T-helper 2 cell (primary cell): ENCODE results near the gene ZP4.
"Not testable (repeated sequence)": the region's sequence is repeated elsewhere in the genome, so short reads cannot be mapped to it uniquely, and the experiment has no call there.

Source experiments
- DNase-seq, 5 experiments: peaks; one replicate each; pipeline versions ENCODE4 v3.0.0 to v3.0.0-alpha.2; 2012 to 2022

The ZP4 gene

GRCh38 chr1:237873487-237874211 is 17.1 kb downstream of the ZP4 start:
- no peak for DNase-seq

DNA sequence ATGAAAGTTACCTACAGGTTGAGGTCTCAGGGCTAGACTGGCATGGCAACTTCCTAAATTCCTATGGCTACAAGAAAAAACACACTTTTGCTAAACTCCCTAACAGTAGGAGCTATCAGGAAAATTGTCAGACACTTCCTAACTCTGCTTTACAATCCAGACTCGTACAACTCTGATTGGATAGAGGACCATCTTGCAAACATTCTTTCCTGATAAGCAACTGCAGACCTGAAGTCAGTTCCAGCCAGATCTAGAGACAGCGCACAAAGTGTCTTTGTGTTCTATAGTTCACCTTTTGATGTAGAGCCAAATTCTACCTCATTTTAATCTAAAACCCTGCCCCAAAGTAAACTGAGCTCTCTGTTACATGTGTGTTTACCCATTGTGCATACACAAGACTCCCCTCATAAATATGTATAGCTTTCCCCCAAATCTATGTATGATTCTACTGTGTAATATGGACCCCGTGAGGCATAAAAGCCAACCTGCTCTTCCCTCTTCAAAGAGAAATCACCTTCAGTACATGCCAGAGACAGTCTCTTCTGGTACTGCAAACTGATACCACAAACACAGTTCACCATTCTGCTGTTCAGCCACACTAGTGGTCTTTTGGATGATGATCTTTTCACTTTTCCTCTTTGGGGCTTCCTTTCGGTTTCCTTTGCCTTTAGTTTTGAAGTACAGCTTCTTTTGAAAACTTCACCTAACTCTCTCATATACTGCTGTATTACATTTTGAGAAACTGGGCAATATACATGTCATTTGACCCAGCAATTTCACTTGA is 21.7 kb downstream of the ZP4 start:
- no peak for DNase-seq

DNA sequence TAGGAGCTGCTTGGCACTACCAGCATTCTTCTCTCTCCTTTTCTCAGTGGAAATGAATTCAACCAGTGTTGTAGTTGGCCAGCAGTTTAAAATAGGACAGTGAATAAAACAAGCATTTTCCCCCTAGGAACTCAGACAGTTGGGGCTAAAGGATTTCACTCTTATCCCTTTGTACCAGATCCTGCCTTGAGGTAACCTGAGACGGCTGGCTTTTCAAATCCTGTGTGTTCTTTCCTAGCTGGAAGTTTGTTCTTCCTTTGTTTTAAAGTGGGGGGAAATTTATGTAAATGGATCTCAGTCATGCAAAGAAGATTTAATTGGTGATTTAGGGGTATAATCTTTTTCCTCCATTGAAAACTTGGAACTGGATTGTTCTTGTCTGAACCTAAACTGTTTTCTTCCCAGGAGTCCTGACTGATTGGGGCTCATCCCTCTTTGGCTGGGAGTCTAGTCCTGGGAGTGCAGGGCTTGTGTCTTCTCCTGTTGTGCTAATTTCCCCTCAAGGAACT is 23.3 kb downstream of the ZP4 start:
- DNase-seq: no peak

DNA sequence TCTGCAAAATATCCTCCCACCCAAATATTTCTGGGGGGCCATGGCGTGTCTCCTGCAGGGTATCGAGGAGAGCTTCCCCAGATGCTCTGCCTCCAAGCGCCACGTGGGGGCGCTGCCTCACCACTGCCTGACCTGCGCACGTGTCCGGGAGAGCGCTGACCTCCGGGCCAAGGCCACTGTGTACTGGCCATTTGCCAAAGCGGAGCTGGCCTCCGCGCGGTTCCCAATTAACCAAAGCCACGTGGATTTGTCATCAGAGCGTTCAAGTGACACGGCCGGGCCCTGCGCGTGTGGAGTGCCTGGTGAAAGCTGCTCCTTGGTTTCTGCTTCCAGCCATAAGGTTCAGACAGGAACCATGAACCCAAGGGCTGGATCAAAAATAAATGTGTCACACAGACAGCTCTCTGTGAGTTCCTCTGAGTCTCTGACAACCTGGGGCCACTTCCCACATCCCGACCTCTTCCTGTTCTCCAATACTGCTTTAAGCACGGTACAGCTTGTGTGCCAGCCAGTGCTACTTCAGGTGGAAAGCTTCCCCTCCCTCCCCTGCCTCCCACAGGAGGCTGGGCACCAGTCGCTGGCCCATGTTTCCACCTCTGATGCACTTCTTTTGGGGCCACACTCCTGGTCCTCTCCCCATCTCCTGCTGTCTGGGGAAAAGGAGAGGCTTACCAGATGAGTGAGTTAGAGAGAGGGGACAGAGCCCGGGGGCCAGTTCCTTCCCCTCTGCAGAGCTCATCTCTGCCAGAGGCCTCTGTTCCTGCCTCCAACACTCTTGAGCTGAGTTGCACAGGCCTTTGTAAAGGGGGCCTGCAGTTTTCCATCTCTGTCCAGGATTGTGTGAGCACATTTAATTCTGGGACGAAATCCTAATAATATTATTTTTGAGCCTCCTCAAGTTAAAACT is 26.1 kb downstream of the ZP4 start:
- peak in 1 of 5 experiments; percentile 10 for DNase-seq

GRCh38 chr1:237863234-237863633 is 27.5 kb downstream of the ZP4 start:
- no peak for DNase-seq

- DNase-seq: no peak
Observed at GRCh38 chr1:237861944-237862343, 28.8 kb downstream of the ZP4 start.

DNA sequence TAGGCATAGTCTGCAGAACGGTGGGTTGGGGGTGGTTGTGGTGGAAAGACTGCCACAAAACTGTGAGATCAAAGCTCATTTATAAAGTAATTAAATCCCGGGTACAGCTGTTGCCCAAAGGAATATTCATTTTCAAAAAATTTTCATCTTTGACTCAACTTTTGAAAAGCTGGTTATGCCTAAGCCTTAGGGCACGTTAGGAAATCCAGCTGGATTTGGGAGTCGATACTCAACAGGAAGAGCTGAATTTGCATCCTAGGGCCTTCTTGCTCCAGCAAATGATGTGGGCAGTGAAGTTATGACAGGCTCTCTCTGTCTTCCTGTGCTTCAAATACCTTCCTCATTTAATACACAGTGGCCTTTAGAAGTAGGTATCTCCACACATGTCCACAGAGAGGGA is 31.7 kb downstream of the ZP4 start:
- no peak for DNase-seq

DNA sequence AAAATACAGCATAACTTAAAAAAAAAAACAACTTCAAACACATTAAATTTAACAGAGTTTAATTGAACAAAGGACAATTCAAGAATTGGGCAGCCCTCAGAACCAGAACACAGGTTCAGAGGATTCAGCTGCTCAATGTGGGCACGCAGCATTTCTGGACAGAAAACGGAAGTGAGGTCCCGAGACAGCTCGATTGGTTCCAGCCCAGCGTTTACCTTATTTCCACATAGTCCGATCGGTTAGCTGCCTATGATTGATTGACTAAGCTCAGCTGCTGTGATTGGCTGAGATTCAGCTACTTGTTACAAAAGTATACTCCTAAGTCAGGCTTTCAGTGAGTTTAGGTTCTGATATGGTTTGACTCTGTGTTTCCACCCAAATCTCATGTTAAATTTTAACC is 33.3 kb downstream of the ZP4 start:
- DNase-seq: no peak

DNA sequence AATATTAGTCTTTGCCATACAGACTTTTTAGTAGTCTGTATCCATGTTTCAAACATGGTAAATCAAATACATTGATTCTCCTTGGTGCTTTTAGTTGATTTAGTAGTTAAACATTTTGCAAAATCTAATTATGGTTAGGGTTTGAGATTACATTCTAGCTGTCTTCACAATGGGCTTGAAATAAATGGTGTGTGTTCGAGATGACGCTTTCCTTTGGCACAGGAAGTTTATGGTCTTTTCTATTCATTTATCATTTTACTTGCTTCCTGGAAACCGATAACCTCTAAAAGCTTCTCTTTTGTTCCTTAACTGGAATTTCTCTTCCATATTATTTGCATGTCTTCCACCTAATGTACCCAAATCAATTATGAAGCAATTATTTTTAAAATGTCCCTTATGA is 38.4 kb downstream of the ZP4 start:
- DNase-seq: no peak

DNA sequence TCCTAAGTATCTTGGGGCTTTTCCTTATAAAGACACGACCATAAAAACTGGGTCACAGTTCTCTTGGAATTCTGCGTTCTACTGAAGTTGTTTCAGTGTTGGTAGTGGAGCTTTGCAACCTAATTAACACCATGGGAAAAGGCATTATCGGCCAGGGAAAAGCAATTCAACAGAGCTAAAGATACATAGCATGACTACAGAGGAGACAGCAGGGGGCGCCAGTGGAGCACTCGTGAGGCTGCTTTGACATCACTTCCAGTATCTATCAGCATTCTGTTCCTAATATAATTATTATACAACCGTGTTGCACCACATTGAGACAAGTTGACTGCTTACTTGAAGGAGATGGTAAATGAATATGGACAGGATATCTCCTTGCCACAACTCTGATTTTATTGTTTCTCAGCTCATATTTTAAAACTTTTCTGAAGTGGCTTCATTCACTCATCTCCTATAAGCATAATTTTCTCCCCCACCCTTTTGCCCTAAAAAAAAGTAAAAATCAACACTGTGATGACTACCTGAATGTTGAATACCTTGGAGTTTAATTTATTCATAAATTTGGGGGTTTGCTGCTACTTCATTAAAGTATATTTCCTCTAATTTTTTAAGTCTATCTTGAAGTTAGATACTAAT is 39.4 kb downstream of the ZP4 start:
- peak in 1 of 5 experiments; percentile 44 for DNase-seq

DNA sequence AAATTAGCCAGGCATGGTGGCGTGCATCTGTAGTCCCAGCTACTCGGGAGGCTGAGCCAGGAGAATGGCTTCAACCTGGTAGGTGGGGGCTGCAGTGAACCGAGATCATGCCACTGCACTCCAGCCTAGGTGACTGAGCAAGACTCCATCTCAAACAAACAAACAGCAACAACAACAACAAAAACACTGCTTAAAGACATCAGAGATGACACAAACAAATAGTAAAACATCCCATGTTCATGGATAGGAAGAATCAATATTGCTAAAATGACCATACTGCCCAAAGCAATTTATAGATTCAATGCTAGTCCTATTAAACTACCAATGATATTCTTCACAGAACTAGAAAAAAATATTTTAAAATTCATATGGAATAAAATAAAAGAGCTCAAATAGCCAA is 47.2 kb downstream of the ZP4 start:
- not testable (repeated sequence) for DNase-seq

DNA sequence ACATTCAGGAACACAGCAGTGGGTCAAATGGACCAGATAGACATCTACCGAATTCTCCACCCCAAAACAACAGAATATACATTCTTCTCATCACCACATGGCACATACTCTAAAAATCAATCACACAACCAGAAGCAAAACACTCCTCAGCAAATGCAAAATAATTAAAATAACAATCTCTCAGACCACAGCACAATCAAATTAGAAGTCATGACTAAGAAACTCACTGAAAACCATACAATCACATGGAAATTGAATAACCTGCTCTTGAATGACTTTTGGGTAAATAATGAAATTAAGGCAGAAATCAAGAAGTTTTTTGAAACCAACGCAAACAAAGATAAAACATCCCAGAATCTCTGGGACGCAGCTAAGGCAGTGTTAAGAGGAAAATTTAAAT is 49.2 kb downstream of the ZP4 start:
- DNase-seq: no peak

- no peak for DNase-seq
Observed at GRCh38 chr1:237838904-237839534, 51.7 kb downstream of the ZP4 start.

- no peak for DNase-seq
Observed at GRCh38 chr1:237838320-237838719, 52.4 kb downstream of the ZP4 start.

GRCh38 chr1:237834461-237834860 is 56.3 kb downstream of the ZP4 start:
- no peak for DNase-seq

GRCh38 chr1:237834048-237834447 is 56.7 kb downstream of the ZP4 start:
- DNase-seq: no peak

- DNase-seq: no peak
Observed at GRCh38 chr1:237832858-237833257, 57.9 kb downstream of the ZP4 start.
